Psoas muscle (tissue), 8 donors: ENCODE data around the gene ZNF470. TPM values are rescaled to one million over a fixed set of nuclear protein-coding genes. Genes with fewer than 3 reads are reported as not detected.

Experiments
- ATAC-seq, 4 donors: fragments of 200-7000 bp; cut with Tn5 transposase; one replicate each; pipeline ENCODE4 v1.9.1; 2020; ENCODE audit warnings: moderate library complexity in 3 of 4, mild to moderate bottlenecking in 2 of 4
- DNase-seq, 2 donors: peaks; one replicate each; pipeline ENCODE4 v3.0.0-alpha.2; 2020
- H3K27ac ChIP-seq: fragments of 200-600 bp; one replicate; pipeline ENCODE4 v1.8.0; 2022
- H3K27me3 ChIP-seq, 3 donors: fragments of 200-600 bp in 1 of 3; one replicate each; pipeline versions ENCODE4 v1.6.1 to v1.8.0; 2013 to 2022; ENCODE audit warnings: low read length in 2 of 3, mild to moderate bottlenecking in 2 of 3, moderate library complexity in 1 of 3; ENCODE audit not compliant: insufficient read depth in 3 of 3
- H3K36me3 ChIP-seq, 2 donors: fragments of 200-600 bp in 1 of 2; one replicate each; pipeline versions ENCODE4 v1.6.1 to v1.8.0; 2013 to 2022; ENCODE audit warnings: low read depth in 1 of 2, mild to moderate bottlenecking in 1 of 2, moderate library complexity in 1 of 2; ENCODE audit not compliant: insufficient read depth in 1 of 2
- H3K4me1 ChIP-seq: fragments of 200-600 bp; one replicate; pipeline ENCODE4 v1.8.0; 2022
- H3K4me3 ChIP-seq: fragments of 200-600 bp; one replicate; pipeline ENCODE4 v1.8.0; 2022; ENCODE audit warnings: mild to moderate bottlenecking
- H3K9me3 ChIP-seq: fragments of 200-600 bp; one replicate; pipeline ENCODE4 v1.8.0; 2022
- WGBS, 3 donors: extraction: QIAGEN DNeasy Blood & Tissue Kit; methylation state at CpG; one replicate each; pipeline versions ENCODE4 v1.1.6 to v1.1.7; 2013; 5-methylcytosine and 5-hydroxymethylcytosine counted together
- intact Hi-C, 2 donors: fragments of 100-400 bp; cut with DNase I; formaldehyde crosslinking; loops; one replicate each; pipeline versions ENCODE4 v1.11.0 to v1.14.2; 2022
- polyA plus RNA-seq, 3 donors: library from polyadenylated mRNA; stranded (reverse); fragments of 200-250 nt; gene quantifications; one replicate each; pipeline ENCODE4 v1.2.3, GENCODE V29; 2013
- total RNA-seq, 4 donors: library from RNA; stranded (reverse); fragmentation: NEBNext Ultra II Directional in 2 of 4; extraction: Animal tissue kit (Norgen Biotek cat#: 25700) in 2 of 4; gene quantifications; one replicate each; pipeline versions ENCODE4 v1.2.1 to v1.2.4, GENCODE V29; 2021 to 2023
- TF ChIP-seq, protein P1 (sequence below): fragments of 200-600 bp; IDR thresholded peaks from one replicate; pipeline ENCODE4 v1.8.0; 2022; ENCODE audit warnings: antibody characterized with exemption
- donor health status: healthy with polysubstance abuse.
- donor health status: DM: no; HTN: no; CAD: no; lungs with moderate emphysema.
- donor health status: Bipolar disorder and iron deficiency.
- donor health status: healthy.
- donor health status: DM: yes; HTN: yes; CAD: no.
- donor health status: DM: no; HTN: no; CAD: no.
- donor health status: DM: no; HTN: no; CAD: no.
- donor health status: DM: yes; HTN: yes; CAD: no.

The ZNF470 gene
- total and polyA plus RNA-seq, 7 donors, result 0.44 to 3.4 (median 1.7) TPM

DNA sequence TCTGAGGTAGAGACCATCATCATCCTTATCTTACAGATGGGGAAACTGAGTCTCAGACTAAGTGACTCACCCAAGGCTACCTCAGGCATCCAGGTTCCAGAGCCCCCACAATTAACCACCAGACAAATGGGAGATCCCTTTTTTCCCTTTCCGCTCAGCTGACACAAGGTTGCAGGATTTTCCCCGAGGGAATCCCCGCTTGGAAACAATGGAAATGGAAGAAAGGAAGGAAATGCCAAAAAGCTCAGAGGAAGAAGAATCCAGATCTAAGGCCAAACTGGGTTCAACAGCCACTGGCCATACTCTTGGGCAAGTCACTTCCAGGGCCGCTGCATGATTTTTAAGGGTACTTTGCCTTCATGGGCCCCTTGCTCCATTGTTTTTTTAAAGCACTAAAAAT is 29.4 kb downstream of the ZNF470 start:
- no peak overlapping the region for H3K27ac ChIP-seq
- TF ChIP-seq, protein P1, sequence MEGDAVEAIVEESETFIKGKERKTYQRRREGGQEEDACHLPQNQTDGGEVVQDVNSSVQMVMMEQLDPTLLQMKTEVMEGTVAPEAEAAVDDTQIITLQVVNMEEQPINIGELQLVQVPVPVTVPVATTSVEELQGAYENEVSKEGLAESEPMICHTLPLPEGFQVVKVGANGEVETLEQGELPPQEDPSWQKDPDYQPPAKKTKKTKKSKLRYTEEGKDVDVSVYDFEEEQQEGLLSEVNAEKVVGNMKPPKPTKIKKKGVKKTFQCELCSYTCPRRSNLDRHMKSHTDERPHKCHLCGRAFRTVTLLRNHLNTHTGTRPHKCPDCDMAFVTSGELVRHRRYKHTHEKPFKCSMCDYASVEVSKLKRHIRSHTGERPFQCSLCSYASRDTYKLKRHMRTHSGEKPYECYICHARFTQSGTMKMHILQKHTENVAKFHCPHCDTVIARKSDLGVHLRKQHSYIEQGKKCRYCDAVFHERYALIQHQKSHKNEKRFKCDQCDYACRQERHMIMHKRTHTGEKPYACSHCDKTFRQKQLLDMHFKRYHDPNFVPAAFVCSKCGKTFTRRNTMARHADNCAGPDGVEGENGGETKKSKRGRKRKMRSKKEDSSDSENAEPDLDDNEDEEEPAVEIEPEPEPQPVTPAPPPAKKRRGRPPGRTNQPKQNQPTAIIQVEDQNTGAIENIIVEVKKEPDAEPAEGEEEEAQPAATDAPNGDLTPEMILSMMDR, result no peak
- peaks cover 45% of the 10 kb centered on the region for H3K9me3 ChIP-seq
- DNase-seq (no peak), ATAC-seq (no peak)
- H3K27me3 ChIP-seq, result no peaks in the 10 kb centered on the region
- intact Hi-C loops, result no loop called here
- H3K4me1 ChIP-seq, result no peaks in the 10 kb centered on the region
- H3K36me3 ChIP-seq, result peaks cover 0 to 24% of the 10 kb centered on the region in 2 donors
- H3K4me3 ChIP-seq, result peak overlapping the region; percentile 98
- 63 to 78% (median 75%) methylated on average over 4 of the region's 4 CpGs for WGBS, 3 donors

DNA sequence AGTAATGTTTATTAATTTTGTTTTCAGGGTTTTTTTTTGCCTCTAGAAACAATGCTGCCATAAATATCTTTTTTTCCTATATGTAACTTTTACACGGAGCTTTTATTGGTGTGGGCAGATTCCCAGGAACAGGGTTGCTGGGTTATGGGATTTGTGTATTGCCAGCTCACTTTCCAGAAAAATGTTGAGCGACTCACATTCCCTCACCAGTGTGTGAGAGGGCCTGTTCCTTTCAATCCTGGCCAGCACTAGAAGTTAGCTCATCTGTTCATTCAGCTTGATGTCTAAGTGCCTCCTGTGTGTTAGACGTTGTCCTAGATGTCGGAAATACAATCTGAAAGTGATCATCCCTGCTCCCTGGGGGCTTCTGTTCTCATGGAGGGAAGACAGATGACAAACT is 30.4 kb downstream of the ZNF470 start:
- Histone ChIP-seq H3K4me1 (no peaks in the 10 kb centered on the region), H3K27ac (no peak overlapping the region), H3K4me3 (no peak overlapping the region), H3K27me3 (no peaks in the 10 kb centered on the region), H3K9me3 (peaks cover 43% of the 10 kb centered on the region), H3K36me3 (peaks cover 0 to 32% of the 10 kb centered on the region in 2 donors)
- no peak for DNase-seq
- no peak for ATAC-seq
- intact Hi-C loops, result no loop called here
- TF ChIP-seq, protein P1, result no peak
- WGBS, 3 donors, result 82 to 88% (median 86%) methylated on average over 4 of the region's 4 CpGs

DNA sequence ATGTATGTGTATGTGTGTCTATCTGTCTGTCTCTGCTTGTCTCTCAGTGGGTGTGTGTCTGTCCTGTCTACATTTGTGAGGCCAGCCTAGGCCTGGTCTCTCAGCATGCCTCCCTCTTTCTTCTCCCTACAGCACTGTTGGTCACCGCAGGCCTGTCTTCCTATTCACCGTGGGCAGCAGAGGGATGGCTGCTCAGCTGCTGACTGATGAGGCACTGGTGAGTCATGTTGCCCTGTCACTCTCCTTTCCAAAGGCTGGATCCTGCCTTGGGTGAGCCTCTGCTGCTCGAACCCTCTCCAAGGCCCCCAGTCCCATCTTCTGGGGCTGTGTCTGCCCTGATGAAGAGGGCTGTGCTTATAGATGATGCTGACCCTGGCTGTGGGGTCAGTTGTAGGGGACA is 34.1 kb downstream of the ZNF470 start:
- 91 to 98% (median 96%) methylated on average over 3 of the region's 3 CpGs for WGBS, 3 donors
- Histone ChIP-seq H3K27me3 (no peaks in the 10 kb centered on the region), H3K9me3 (peaks cover 59% of the 10 kb centered on the region), H3K4me1 (no peaks in the 10 kb centered on the region), H3K36me3 (peaks cover 0 to 39% of the 10 kb centered on the region in 2 donors), H3K4me3 (no peak overlapping the region), H3K27ac (no peak overlapping the region)
- TF ChIP-seq, protein P1, result no peak
- ATAC-seq (no peak), DNase-seq (no peak)
- intact Hi-C loops, result no loop called here

DNA sequence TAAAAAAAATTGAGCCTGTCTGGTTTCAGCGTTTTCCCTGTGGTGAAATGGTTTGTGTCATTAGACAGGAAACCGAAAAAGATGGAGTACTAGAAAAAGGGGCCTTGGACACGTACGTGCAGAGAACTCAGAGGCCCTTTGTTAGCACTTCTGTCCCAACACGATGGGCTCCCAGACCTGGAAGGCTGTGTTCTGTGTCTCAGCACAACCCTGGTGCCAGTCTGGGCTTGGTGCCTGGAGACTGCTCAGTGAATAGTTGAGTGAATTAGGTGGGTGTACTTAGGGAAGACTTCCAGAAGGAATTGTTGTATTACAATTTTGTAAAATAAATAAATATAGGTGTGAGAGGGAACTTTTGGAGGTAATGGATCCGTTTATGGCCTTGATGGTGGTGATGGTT is 36.6 kb downstream of the ZNF470 start:
- DNase-seq (no peak), ATAC-seq (no peak)
- Histone ChIP-seq H3K36me3 (peaks cover 0 to 23% of the 10 kb centered on the region in 2 donors), H3K27me3 (no peaks in the 10 kb centered on the region), H3K27ac (no peak overlapping the region), H3K4me3 (no peak overlapping the region), H3K9me3 (peaks cover 59% of the 10 kb centered on the region), H3K4me1 (no peaks in the 10 kb centered on the region)
- intact Hi-C loops, result no loop called here
- 76 to 87% (median 81%) methylated on average over 6 of the region's 6 CpGs for whole genome bisulfite sequencing, 3 donors
- TF ChIP-seq, protein P1, result no peak

DNA sequence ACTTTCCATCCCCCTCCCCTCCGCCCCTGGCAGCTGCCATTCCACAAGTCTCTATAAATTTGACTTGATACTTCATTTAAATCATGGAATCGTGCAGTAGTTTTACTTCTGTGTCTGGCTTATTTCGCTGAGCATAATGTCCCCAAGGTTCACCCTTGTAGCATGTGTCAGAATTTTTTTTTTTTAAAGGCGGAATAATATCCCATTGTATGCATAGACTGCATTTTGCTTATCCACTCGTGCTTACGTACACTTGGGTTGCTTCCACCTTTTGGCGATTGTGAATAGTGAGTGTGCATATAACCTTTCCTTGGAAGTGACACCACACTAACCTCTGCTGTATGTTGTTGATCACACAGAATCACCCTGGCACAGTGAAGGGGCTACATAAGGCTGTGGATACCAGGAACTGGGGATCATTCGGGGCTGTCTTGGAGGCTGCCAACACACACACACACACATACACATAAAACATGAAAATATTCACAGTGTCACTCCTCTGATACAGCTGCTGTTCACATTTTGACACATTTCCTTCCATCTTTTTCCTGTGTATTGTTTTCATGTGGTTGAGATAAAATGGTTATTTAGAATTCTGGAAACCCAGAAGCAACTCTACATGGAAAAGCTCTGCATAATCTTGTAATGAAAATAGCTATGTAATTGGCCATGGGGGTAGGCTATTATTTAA is 41.2 kb downstream of the ZNF470 start:
- no peak overlapping the region for H3K27ac ChIP-seq
- no peak overlapping the region for H3K4me3 ChIP-seq
- intact Hi-C loops, result no loop called here
- H3K27me3 ChIP-seq, result no peaks in the 10 kb centered on the region
- 70 to 79% (median 79%) methylated on average over 8 of the region's 8 CpGs for WGBS, 3 donors
- H3K36me3 ChIP-seq, result peaks cover 0 to under 1% of the 10 kb centered on the region in 2 donors
- TF ChIP-seq, protein P1, result no peak
- DNase-seq (no peak), ATAC-seq (no peak)
- H3K9me3 ChIP-seq, result peaks cover 72% of the 10 kb centered on the region
- H3K4me1 ChIP-seq, result no peaks in the 10 kb centered on the region
